Activated T-helper 9 cell treated with anti-CD3 and anti-CD28 coated beads, Interleukin-2, amount 50 U/mL, for 16 hours (primary cell): Measurements from ENCODE around the gene C4A.
"Not testable (repeated sequence)": the region's sequence is repeated elsewhere in the genome, so short reads cannot be mapped to it uniquely, and the experiment has no call there.

Source experiments
- DNase-seq: peaks from one replicate; pipeline ENCODE4 v3.0.0-alpha.2; 2020; ENCODE audit warnings: low read depth

The C4A gene

GRCh38 chr6:31980998-31981397 is 859 bp upstream of the C4A start:
- DNase-seq = not testable (repeated sequence)

GRCh38 chr6:31989363-31989762 is 7.5 kb downstream of the C4A start:
- not testable (repeated sequence) for DNase-seq

- DNase-seq = not testable (repeated sequence)
Measured at GRCh38 chr6:31994421-31994820, 12.6 kb downstream of the C4A start.

- DNase-seq = not testable (repeated sequence)
Measured at GRCh38 chr6:31996385-31996784, 14.5 kb downstream of the C4A start.

GRCh38 chr6:32002546-32003268 is 20.9 kb downstream of the C4A start:
- not testable (repeated sequence) for DNase-seq

- DNase-seq = not testable (repeated sequence)
Measured at GRCh38 chr6:32003301-32003700, 21.4 kb downstream of the C4A start.

GRCh38 chr6:32004393-32004792 is 22.5 kb downstream of the C4A start:
- DNase-seq = not testable (repeated sequence)

- DNase-seq = not testable (repeated sequence)
Measured at GRCh38 chr6:32004864-32005537, 23.1 kb downstream of the C4A start.

- DNase-seq = not testable (repeated sequence)
Measured at GRCh38 chr6:32005538-32005880, 23.7 kb downstream of the C4A start.

- DNase-seq = not testable (repeated sequence)
Measured at GRCh38 chr6:32005991-32006529, 24.2 kb downstream of the C4A start.

GRCh38 chr6:32007086-32007485 is 25.2 kb downstream of the C4A start:
- not testable (repeated sequence) for DNase-seq

GRCh38 chr6:32008037-32008436 is 26.2 kb downstream of the C4A start:
- DNase-seq = not testable (repeated sequence)

- not testable (repeated sequence) for DNase-seq
Measured at GRCh38 chr6:32008616-32009015, 26.8 kb downstream of the C4A start.

GRCh38 chr6:32009537-32009936 is 27.7 kb downstream of the C4A start:
- not testable (repeated sequence) for DNase-seq

- DNase-seq = not testable (repeated sequence)
Measured at GRCh38 chr6:32010856-32011530, 29.1 kb downstream of the C4A start.

GRCh38 chr6:32012941-32013617 is 31.2 kb downstream of the C4A start:
- not testable (repeated sequence) for DNase-seq

- DNase-seq = not testable (repeated sequence)
Measured at GRCh38 chr6:32013738-32014137, 31.9 kb downstream of the C4A start.

GRCh38 chr6:32014547-32014946 is 32.7 kb downstream of the C4A start, which contains the start of gene C4B:
Gene C4B (plus strand): TSS chr6:32014795. CDS start chr6:32014846, 51 bp downstream.
- DNase-seq = not testable (repeated sequence)

GRCh38 chr6:32022100-32022499 is 40.2 kb downstream of the C4A start:
- DNase-seq = not testable (repeated sequence)

GRCh38 chr6:32028631-32029030 is 46.8 kb downstream of the C4A start:
- DNase-seq = not testable (repeated sequence)

- DNase-seq = not testable (repeated sequence)
Measured at GRCh38 chr6:32029553-32029952, 47.7 kb downstream of the C4A start.
